SK-N-SH (cell line): Measurements from ENCODE around the gene STK32A. TPM values are rescaled to one million over a fixed set of nuclear protein-coding genes. Genes with fewer than 3 reads are reported as not detected.
A peak's percentile ranks its signal among the peaks of the same experiment; 100 is the strongest.

Source experiments
- CTCF ChIA-PET: fragments of 300-600, 350-600 bp; formaldehyde crosslinking; extraction: SDS; loops from one replicate; lab custom pipeline; 2021; lab: Yijun Ruan, JAX
- POLR2A ChIA-PET: fragments of 350-600 bp; sonication (Branson Sonifier 250); formaldehyde crosslinking; extraction: SDS; loops from one replicate; lab custom pipeline; 2020; ENCODE audit warnings: antibody characterized with exemption, inconsistent platforms; lab: Yijun Ruan, JAX
- DNase-seq: peaks from one replicate; pipeline ENCODE4 v3.0.0; 2012
- H2AFZ ChIP-seq: fragments of 200-600 bp; sonication (generic); 2 replicates; pipeline ENCODE4 v1.8.1; 2016; ENCODE audit warnings: antibody characterized with exemption, mild to moderate bottlenecking, low read depth
- H3F3A ChIP-seq: fragments of 200-600 bp; sonication (generic); replicated peaks from 2 replicates; pipeline ENCODE3; 2016; ENCODE audit warnings: antibody characterized with exemption, mild to moderate bottlenecking; ENCODE audit not compliant: insufficient read depth
- H3K27ac ChIP-seq, 2 experiments: fragments of 200-500 bp in 1 of 2; fragments of 200-600 bp in 1 of 2; sonication (Bioruptor generic) in 1 of 2; sonication (generic), shearing (Covaris generic) in 1 of 2; 2 replicates each; pipeline versions ENCODE4 v1.5.1 to v1.6.1; 2014 to 2016; ENCODE audit warnings: low read depth in 2 of 2, inconsistent platforms in 1 of 2, low read length in 1 of 2, mild to moderate bottlenecking in 1 of 2, mixed read lengths in 1 of 2
- H3K27me3 ChIP-seq: fragments of 200-600 bp; sonication (generic), shearing (Covaris generic); 2 replicates; pipeline ENCODE4 v1.6.1; 2016; ENCODE audit warnings: mixed run types; ENCODE audit not compliant: insufficient read depth
- H3K36me3 ChIP-seq, 2 experiments: fragments of 200-500 bp in 1 of 2; fragments of 200-600 bp in 1 of 2; sonication (Bioruptor generic) in 1 of 2; sonication (generic) in 1 of 2; replicated peaks in 1 of 2; 2 replicates each; pipeline versions ENCODE3 to v1.5.1; 2014 to 2016; ENCODE audit warnings: low read length in 1 of 2, mild to moderate bottlenecking in 1 of 2; ENCODE audit not compliant: insufficient read depth in 2 of 2, control insufficient read depth in 1 of 2
- H3K4me1 ChIP-seq, 2 experiments: fragments of 200-500 bp in 1 of 2; fragments of 200-600 bp in 1 of 2; sonication (Bioruptor generic) in 1 of 2; sonication (generic), shearing (Covaris generic) in 1 of 2; 2 replicates each; pipeline versions ENCODE4 v1.5.1 to v1.6.1; 2014 to 2016; ENCODE audit warnings: low read depth in 1 of 2, low read length in 1 of 2, mixed run types in 1 of 2; ENCODE audit not compliant: insufficient read depth in 2 of 2, control insufficient read depth in 1 of 2
- H3K4me2 ChIP-seq: fragments of 200-600 bp; sonication (generic), shearing (Covaris generic); 2 replicates; pipeline ENCODE4 v1.6.1; 2017; ENCODE audit warnings: mixed run types
- H3K4me3 ChIP-seq, 2 experiments: fragments of 200-500 bp in 1 of 2; fragments of 200-600 bp in 1 of 2; sonication (Bioruptor generic) in 1 of 2; sonication (generic), shearing (Covaris generic) in 1 of 2; 2 replicates each; pipeline versions ENCODE4 v1.5.1 to v1.8.1; 2014 to 2016; ENCODE audit warnings: low read depth in 2 of 2, inconsistent platforms in 1 of 2, low read length in 1 of 2, mild to moderate bottlenecking in 1 of 2, mixed read lengths in 1 of 2, moderate library complexity in 1 of 2
- H3K79me2 ChIP-seq: fragments of 200-600 bp; sonication (generic); 2 replicates; pipeline ENCODE4 v1.8.1; 2017; ENCODE audit warnings: mild to moderate bottlenecking; ENCODE audit not compliant: insufficient read depth
- H3K9ac ChIP-seq: fragments of 200-600 bp; sonication (generic); 2 replicates; pipeline ENCODE4 v1.6.1; 2017; ENCODE audit warnings: mixed run types
- H3K9me2 ChIP-seq: fragments of 200-600 bp; sonication (generic); 2 replicates; pipeline ENCODE4 v1.6.1; 2017; ENCODE audit warnings: mixed run types
- H3K9me3 ChIP-seq: fragments of 200-600 bp; sonication (generic); 2 replicates; pipeline ENCODE4 v1.6.1; 2017; ENCODE audit warnings: mixed run types, mild to moderate bottlenecking, moderate library complexity
- H4K20me1 ChIP-seq: fragments of 200-600 bp; sonication (generic); 2 replicates; pipeline ENCODE4 v1.6.1; 2017; ENCODE audit warnings: mild to moderate bottlenecking, mixed run types; ENCODE audit not compliant: insufficient read depth
- CHD2 ChIP-seq: fragments of 150-350 bp; IDR thresholded peaks from 2 replicates; pipeline ENCODE4 v1.6.1; 2018; ENCODE audit warnings: low read length; ENCODE audit not compliant: partially characterized antibody
- ELF1 ChIP-seq: IDR thresholded peaks from 2 replicates; pipeline ENCODE4 v1.4.0; 2012
- EP300 ChIP-seq, 2 experiments: IDR thresholded peaks; 2 replicates each; pipeline versions ENCODE4 v1.4.0 to v1.6.1; 2012; ENCODE audit warnings: borderline replicate concordance in 1 of 2, low read depth in 1 of 2, low read length in 1 of 2
- EZH2phosphoT487 ChIP-seq: fragments of 200-600 bp; sonication (generic); IDR thresholded peaks from 2 replicates; pipeline ENCODE4 v1.6.1; 2017; ENCODE audit warnings: low read depth, mixed run types, mild to moderate bottlenecking, antibody characterized with exemption, moderate library complexity, borderline replicate concordance
- FOSL2 ChIP-seq: IDR thresholded peaks from 2 replicates; pipeline ENCODE4 v1.4.0; 2012; ENCODE audit warnings: low read depth, mild to moderate bottlenecking, moderate library complexity, borderline replicate concordance
- FOXJ3 ChIP-seq: sonication (generic); formaldehyde crosslinking; IDR thresholded peaks from 2 replicates; pipeline ENCODE4 v1.5.1; 2020; ENCODE audit warnings: mild to moderate bottlenecking, missing genetic modification reagents
- FOXM1 ChIP-seq: IDR thresholded peaks from 2 replicates; pipeline ENCODE4 v1.4.0; 2012; ENCODE audit warnings: low read depth, mild to moderate bottlenecking
- GABPA ChIP-seq: IDR thresholded peaks from 2 replicates; pipeline ENCODE4 v1.4.0; 2012; ENCODE audit warnings: low read depth, mild to moderate bottlenecking
- GATA2 ChIP-seq: sonication (generic); formaldehyde crosslinking; IDR thresholded peaks from 2 replicates; pipeline ENCODE4 v1.5.0; 2020; ENCODE audit warnings: mild to moderate bottlenecking, missing genetic modification reagents
- IRF3 ChIP-seq: fragments of 150-350 bp; IDR thresholded peaks from 2 replicates; pipeline ENCODE4 v1.6.1; 2016; ENCODE audit warnings: mild to moderate bottlenecking, low read depth, low read length
- MEF2A ChIP-seq: IDR thresholded peaks from 2 replicates; pipeline ENCODE4 v1.4.0; 2012; ENCODE audit warnings: low read depth, borderline replicate concordance
- MXI1 ChIP-seq: IDR thresholded peaks from 2 replicates; pipeline ENCODE4 v1.6.1; 2012; ENCODE audit warnings: mild to moderate bottlenecking, low read depth, low read length, improper control_type of control experiment
- NFIC ChIP-seq: IDR thresholded peaks from 2 replicates; pipeline ENCODE4 v1.4.0; 2012; ENCODE audit warnings: borderline replicate concordance
- PBX3 ChIP-seq: IDR thresholded peaks from 2 replicates; pipeline ENCODE4; 2012
- POLR2AphosphoS5 ChIP-seq: IDR thresholded peaks from 2 replicates; pipeline ENCODE4 v1.6.1; 2012; ENCODE audit warnings: low read depth, low read length
- RAD21 ChIP-seq: IDR thresholded peaks from 2 replicates; pipeline ENCODE4 v1.6.1; 2012; ENCODE audit warnings: mild to moderate bottlenecking, low read length
- RCOR1 ChIP-seq: fragments of 150-350 bp; IDR thresholded peaks from 2 replicates; pipeline ENCODE4 v1.6.1; 2017; ENCODE audit warnings: antibody characterized with exemption, low read length
- RFX5 ChIP-seq: IDR thresholded peaks from 2 replicates; pipeline ENCODE4 v1.6.1; 2012; ENCODE audit warnings: mild to moderate bottlenecking, improper control_type of control experiment, low read length
- RXRA ChIP-seq: IDR thresholded peaks from 2 replicates; pipeline ENCODE4 v1.4.0; 2012; ENCODE audit warnings: low read depth, mild to moderate bottlenecking, borderline replicate concordance
- SIN3A ChIP-seq: IDR thresholded peaks from 2 replicates; pipeline ENCODE4 v1.6.1; 2012; ENCODE audit warnings: low read depth, mild to moderate bottlenecking, low read length, moderate library complexity, borderline replicate concordance
- SMC3 ChIP-seq: IDR thresholded peaks from 2 replicates; pipeline ENCODE4 v1.6.1; 2012; ENCODE audit warnings: low read depth, low read length, improper control_type of control experiment
- TAF1 ChIP-seq: IDR thresholded peaks from 2 replicates; pipeline ENCODE4 v1.6.1; 2012; ENCODE audit warnings: low read depth, mild to moderate bottlenecking, low read length, moderate library complexity, borderline replicate concordance
- TCF12 ChIP-seq: IDR thresholded peaks from 2 replicates; pipeline ENCODE4 v1.4.0; 2012
- TEAD4 ChIP-seq: IDR thresholded peaks from 2 replicates; pipeline ENCODE4 v1.4.0; 2012; ENCODE audit warnings: mild to moderate bottlenecking, borderline replicate concordance; ENCODE audit not compliant: insufficient read depth
- USF1 ChIP-seq: IDR thresholded peaks from 2 replicates; pipeline ENCODE4 v1.4.0; 2012; ENCODE audit warnings: low read depth, borderline replicate concordance
- ZBTB33 ChIP-seq: IDR thresholded peaks from 2 replicates; pipeline ENCODE4 v1.4.0; 2012; ENCODE audit warnings: low read depth, borderline replicate concordance
- WGBS: methylation state at CpG from one replicate; pipeline ENCODE4 v1.1.6; 2017; ENCODE audit warnings: low lambda C conversion rate; 5-methylcytosine and 5-hydroxymethylcytosine counted together
- polyA plus RNA-seq, 3 experiments: library from polyadenylated mRNA; depleted of rRNA; stranded (reverse); fragments of >200 nt; gene quantifications; 2 replicates each; pipeline ENCODE4 v1.2.3, GENCODE V29; 2012

The STK32A gene
- polyA plus RNA-seq, 1 of the 3 experiments (the other 2 are of a cell fraction), result 0.20 TPM

GRCh38 chr5:147216552-147217154, 18.2 kb upstream of the STK32A start (continued):
- TF ChIP-seq USF1, result no peak

GRCh38 chr5:147223343-147223742, 11.5 kb upstream of the STK32A start:
- Histone ChIP-seq H3K4me1 (no peaks in the 10 kb centered on the region; a peak in 2 of 4 replicates), H3K4me3 (no peak overlapping the region), H3F3A (no peaks in the 10 kb centered on the region), H3K4me2 (no peak overlapping the region; the same call in 1 of the 2 replicates), H2AFZ (0 out of 2 replicates have a peak overlapping the region, but pooled peaks have one; percentile 14), H3K36me3 (no peaks in the 10 kb centered on the region), H3K9ac (no peak overlapping the region), H3K9me2 (no peaks in the 10 kb centered on the region), H3K9me3 (no peaks in the 10 kb centered on the region), H3K79me2 (no peaks in the 10 kb centered on the region), H3K27me3 (no peaks in the 10 kb centered on the region), H3K27ac (no peak overlapping the region), H4K20me1 (no peaks in the 10 kb centered on the region)
- no peak for DNase-seq
- 55% methylated on average over 2 of the region's 2 CpGs for WGBS
- ChIA-PET CTCF (interaction anchor here (0.8 to 5.3 kb wide), 13 partner anchors 10 to 353 kb away, joined by 3 to 57 read pairs (median 6); no protein-coding TSS in a partner anchor), POLR2A (no interaction called here)
- TF ChIP-seq GATA2 (CRISPR knock-in tag) (no peak), ELF1 (no peak), SMC3 (no peak), MXI1 (no peak), SIN3A (no peak), RXRA (no peak), GABPA (no peak), IRF3 (no peak), ZBTB33 (no peak), TEAD4 (no peak), RCOR1 (no peak), TAF1 (no peak), EZH2phosphoT487 (no peak), PBX3 (peak; percentile 64), USF1 (no peak), FOSL2 (no peak), RFX5 (no peak), NFIC (peak; percentile 40), FOXM1 (no peak), POLR2AphosphoS5 (no peak), EP300 (IDR thresholded peaks at IDR 0.05; ENCODE audit: borderline replicate concordance in 1 of 2, low read depth in 1 of 2, low read length in 1 of 2) (no peak), FOXJ3 (CRISPR knock-in tag) (no peak), CHD2 (no peak), TCF12 (peak; percentile 18; the same call in 1 of the 2 replicates), MEF2A (no peak), RAD21 (no peak)
